Liver (tissue), 9 donors: Measurements from ENCODE around the gene ADRM1. TPM values are rescaled to one million over a fixed set of nuclear protein-coding genes. Genes with fewer than 3 reads are reported as not detected.
A peak's percentile ranks its signal among the peaks of the same experiment; 100 is the strongest.

Experiments used
- DNase-seq: peaks from one replicate; pipeline ENCODE4 v3.0.0-alpha.2; 2017; ENCODE audit warnings: low spot score
- H3K27ac ChIP-seq, 2 donors: one replicate each; pipeline ENCODE4 v1.7.0; 2013; ENCODE audit warnings: inconsistent platforms in 2 of 2, low read length in 2 of 2, control low read depth in 1 of 2, low read depth in 1 of 2, mild to moderate bottlenecking in 1 of 2
- H3K27me3 ChIP-seq, 4 donors: one replicate each; pipeline versions ENCODE4 v1.6.1 to v1.7.0; 2013; ENCODE audit warnings: low read length in 3 of 4, inconsistent platforms in 1 of 4, mild to moderate bottlenecking in 1 of 4, moderate library complexity in 1 of 4; ENCODE audit not compliant: control insufficient read depth in 4 of 4, insufficient read depth in 4 of 4
- H3K36me3 ChIP-seq, 4 donors: one replicate each; pipeline versions ENCODE4 v1.6.1 to v1.7.0; 2013; ENCODE audit warnings: low read length in 3 of 4, mild to moderate bottlenecking in 3 of 4, low read depth in 1 of 4, moderate library complexity in 1 of 4; ENCODE audit not compliant: control insufficient read depth in 4 of 4, insufficient read depth in 3 of 4
- H3K4me1 ChIP-seq, 4 donors: one replicate each; pipeline versions ENCODE4 v1.6.1 to v1.7.0; 2013; ENCODE audit warnings: low read length in 3 of 4, mild to moderate bottlenecking in 3 of 4, moderate library complexity in 1 of 4; ENCODE audit not compliant: control insufficient read depth in 4 of 4, insufficient read depth in 4 of 4
- H3K4me3 ChIP-seq, 3 donors: one replicate each; pipeline versions ENCODE4 v1.6.1 to v1.7.0; 2013; ENCODE audit warnings: low read length in 3 of 3, control low read depth in 1 of 3, low read depth in 1 of 3, mild to moderate bottlenecking in 1 of 3
- H3K9ac ChIP-seq, 2 donors: one replicate each; pipeline ENCODE4 v1.7.0; 2013; ENCODE audit warnings: low read length in 2 of 2, mild to moderate bottlenecking in 2 of 2, moderate library complexity in 2 of 2, control low read depth in 1 of 2, low read depth in 1 of 2
- H3K9me3 ChIP-seq, 4 donors: one replicate each; pipeline versions ENCODE4 v1.6.1 to v1.7.0; 2013; ENCODE audit warnings: low read length in 3 of 4; ENCODE audit not compliant: control insufficient read depth in 4 of 4
- EGR1 ChIP-seq, 2 donors: IDR thresholded peaks; 2 replicates each; pipeline ENCODE4 v1.6.1; 2016 to 2018; ENCODE audit warnings: antibody characterized with exemption in 2 of 2, low read depth in 2 of 2
- FOXA1 ChIP-seq: IDR thresholded peaks from 2 replicates; pipeline ENCODE4 v1.6.1; 2016; ENCODE audit warnings: antibody characterized with exemption
- FOXA2 ChIP-seq: IDR thresholded peaks from 2 replicates; pipeline ENCODE4 v1.6.1; 2016; ENCODE audit warnings: antibody characterized with exemption
- GABPA ChIP-seq, 2 donors: IDR thresholded peaks in 1 of 2; conservative IDR thresholded peaks in 1 of 2; 2 replicates each; pipeline ENCODE4 v1.6.1; 2016; ENCODE audit warnings: antibody characterized with exemption in 2 of 2, mild to moderate bottlenecking in 1 of 2, moderate library complexity in 1 of 2
- HNF4A ChIP-seq, 2 donors: conservative IDR thresholded peaks; 2 replicates each; pipeline ENCODE4 v1.6.1; 2016; ENCODE audit warnings: antibody characterized with exemption in 2 of 2, mild to moderate bottlenecking in 2 of 2
- HNF4G ChIP-seq: IDR thresholded peaks from 2 replicates; pipeline ENCODE4 v1.6.1; 2016; ENCODE audit warnings: antibody characterized with exemption
- JUND ChIP-seq, 2 donors: IDR thresholded peaks; 2 replicates each; pipeline ENCODE4 v1.6.1; 2016; ENCODE audit warnings: antibody characterized with exemption in 2 of 2
- NR2F2 ChIP-seq: IDR thresholded peaks from 2 replicates; pipeline ENCODE4 v1.6.1; 2016; ENCODE audit warnings: antibody characterized with exemption
- RAD21 ChIP-seq, 2 donors: IDR thresholded peaks; 2 replicates each; pipeline ENCODE4 v1.6.1; 2016; ENCODE audit warnings: antibody characterized with exemption in 2 of 2, mild to moderate bottlenecking in 2 of 2
- RXRA ChIP-seq, 2 donors: IDR thresholded peaks; 2 replicates each; pipeline ENCODE4 v1.6.1; 2017 to 2018; ENCODE audit warnings: antibody characterized with exemption in 2 of 2, mild to moderate bottlenecking in 1 of 2
- SP1 ChIP-seq: IDR thresholded peaks from 2 replicates; pipeline ENCODE4 v1.6.1; 2018; ENCODE audit warnings: antibody characterized with exemption, mild to moderate bottlenecking
- TAF1 ChIP-seq: conservative IDR thresholded peaks from 2 replicates; pipeline ENCODE4 v1.6.1; 2016; ENCODE audit warnings: antibody characterized with exemption, mild to moderate bottlenecking
- WGBS: extraction: QIAGEN DNeasy Blood & Tissue Kit; methylation state at CpG from one replicate; pipeline ENCODE4 v1.1.7; 2013; 5-methylcytosine and 5-hydroxymethylcytosine counted together
- polyA plus RNA-seq, 2 donors: library from polyadenylated mRNA; stranded (reverse) in 1 of 2; unstranded in 1 of 2; fragments of 200-250 nt in 1 of 2; fragments of >200 nt in 1 of 2; fragmentation: Nextera tagmentation in 1 of 2; extraction: Ambion mirVana in 1 of 2; gene quantifications; one replicate each; pipeline versions ENCODE4 v1.2.1 to v1.2.3, GENCODE V29; 2013 to 2015
- total RNA-seq, 2 donors: library from RNA; depleted of rRNA; stranded (reverse); fragments of >200 nt; gene quantifications; one replicate each; pipeline ENCODE4 v1.2.3, GENCODE V29; 2014
- TF ChIP-seq, protein P1 (sequence below): IDR thresholded peaks from 2 replicates; pipeline ENCODE4 v1.6.1; 2016; ENCODE audit warnings: antibody characterized with exemption
- TF ChIP-seq, protein P2 (sequence below): fragments of 150-350 bp; IDR thresholded peaks from 2 replicates; pipeline ENCODE4 v1.5.1; 2017; ENCODE audit warnings: improper control_type of control experiment, low read depth, low read length; ENCODE audit not compliant: missing input control
- TF ChIP-seq, protein P3 (sequence below): IDR thresholded peaks from 2 replicates; pipeline ENCODE4 v1.6.1; 2016; ENCODE audit warnings: antibody characterized with exemption
- TF ChIP-seq, protein P4 (sequence below): IDR thresholded peaks from 2 replicates; pipeline ENCODE4 v1.6.1; 2016; ENCODE audit warnings: antibody characterized with exemption
- TF ChIP-seq, protein P5 (sequence below): IDR thresholded peaks from 2 replicates; pipeline ENCODE4 v1.6.1; 2016; ENCODE audit warnings: antibody characterized with exemption, mild to moderate bottlenecking
- donor health status: healthy.
- donor health status: healthy.
- donor health status: healthy.
- donor health status: healthy.
- donor health status: healthy.

The ADRM1 gene
- total and polyA plus RNA-seq, 4 donors, result 45.3 to 91.0 (median 77.3) TPM

DNA sequence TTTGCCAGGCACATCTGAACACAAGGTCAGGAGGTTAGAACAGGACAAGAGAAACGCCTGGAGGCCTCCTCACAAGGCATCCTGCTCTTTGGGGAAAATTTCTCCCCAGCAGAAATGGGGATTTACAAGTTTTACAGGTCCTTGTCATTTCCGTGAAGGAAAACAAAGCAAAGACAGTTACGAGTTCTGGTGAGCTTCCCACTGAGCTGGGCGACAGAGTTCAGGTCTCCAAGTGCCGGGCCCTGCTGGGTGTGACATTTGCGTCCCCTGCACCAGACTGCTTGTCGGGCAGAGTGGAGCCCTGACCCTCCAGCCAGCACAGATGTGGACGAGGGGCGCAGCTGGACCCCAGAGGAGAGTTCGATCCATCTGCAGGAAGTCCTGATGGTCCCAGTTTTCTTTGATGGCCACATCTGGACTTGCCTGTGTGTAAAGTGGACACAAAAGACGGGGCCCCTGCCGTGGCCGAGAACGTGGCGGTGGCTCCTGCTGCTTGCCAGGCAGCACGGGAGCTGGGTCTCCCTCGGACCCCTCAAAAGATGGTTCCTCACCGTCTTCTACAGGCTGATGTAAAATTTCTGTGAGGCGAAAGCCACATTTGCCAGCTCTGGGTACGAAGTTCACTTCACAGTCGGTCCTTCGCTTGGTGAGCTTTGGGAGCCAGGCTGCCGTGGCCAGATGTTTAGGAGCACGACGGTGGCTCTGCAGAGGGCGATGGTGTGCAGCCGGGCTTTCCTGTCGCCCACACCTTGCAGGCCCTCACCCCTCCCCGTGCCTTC is 5.2 kb upstream of the ADRM1 start:
- Histone ChIP-seq H3K4me1 (peaks cover 8 to 29% (median 23%) of the 10 kb centered on the region in 4 donors), H3K27ac (peak overlapping the region; percentile 33 to 36), H3K4me3 (no peak overlapping the region), H3K9ac (no peak overlapping the region), H3K36me3 (peaks cover 10 to 26% (median 17%) of the 10 kb centered on the region in 4 donors), H3K27me3 (no peaks in the 10 kb centered on the region), H3K9me3 (no peaks in the 10 kb centered on the region)
- no peak for DNase-seq
- TF ChIP-seq GABPA (IDR thresholded peaks at IDR 0.05 in 1 of 2, conservative IDR thresholded peaks at IDR 0.05 in 1 of 2) (no peak), HNF4A (conservative IDR thresholded peaks at IDR 0.05) (peak; percentile 72 to 73), EGR1 (IDR thresholded peaks at IDR 0.05; ENCODE audit: low read depth in 2 of 2) (no peak), RAD21 (IDR thresholded peaks at IDR 0.05) (peak; percentile 20 to 28), FOXA1 (peak; percentile 14), NR2F2 (peak; percentile 87), SP1 (peak; percentile 31), JUND (IDR thresholded peaks at IDR 0.05) (no peak), HNF4G (peak; percentile 49)
- TF ChIP-seq, protein P1, sequence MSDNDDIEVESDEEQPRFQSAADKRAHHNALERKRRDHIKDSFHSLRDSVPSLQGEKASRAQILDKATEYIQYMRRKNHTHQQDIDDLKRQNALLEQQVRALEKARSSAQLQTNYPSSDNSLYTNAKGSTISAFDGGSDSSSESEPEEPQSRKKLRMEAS, result peak; percentile 35
- TF ChIP-seq, protein P2, sequence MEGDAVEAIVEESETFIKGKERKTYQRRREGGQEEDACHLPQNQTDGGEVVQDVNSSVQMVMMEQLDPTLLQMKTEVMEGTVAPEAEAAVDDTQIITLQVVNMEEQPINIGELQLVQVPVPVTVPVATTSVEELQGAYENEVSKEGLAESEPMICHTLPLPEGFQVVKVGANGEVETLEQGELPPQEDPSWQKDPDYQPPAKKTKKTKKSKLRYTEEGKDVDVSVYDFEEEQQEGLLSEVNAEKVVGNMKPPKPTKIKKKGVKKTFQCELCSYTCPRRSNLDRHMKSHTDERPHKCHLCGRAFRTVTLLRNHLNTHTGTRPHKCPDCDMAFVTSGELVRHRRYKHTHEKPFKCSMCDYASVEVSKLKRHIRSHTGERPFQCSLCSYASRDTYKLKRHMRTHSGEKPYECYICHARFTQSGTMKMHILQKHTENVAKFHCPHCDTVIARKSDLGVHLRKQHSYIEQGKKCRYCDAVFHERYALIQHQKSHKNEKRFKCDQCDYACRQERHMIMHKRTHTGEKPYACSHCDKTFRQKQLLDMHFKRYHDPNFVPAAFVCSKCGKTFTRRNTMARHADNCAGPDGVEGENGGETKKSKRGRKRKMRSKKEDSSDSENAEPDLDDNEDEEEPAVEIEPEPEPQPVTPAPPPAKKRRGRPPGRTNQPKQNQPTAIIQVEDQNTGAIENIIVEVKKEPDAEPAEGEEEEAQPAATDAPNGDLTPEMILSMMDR, result no peak
- TF ChIP-seq, protein P3, sequence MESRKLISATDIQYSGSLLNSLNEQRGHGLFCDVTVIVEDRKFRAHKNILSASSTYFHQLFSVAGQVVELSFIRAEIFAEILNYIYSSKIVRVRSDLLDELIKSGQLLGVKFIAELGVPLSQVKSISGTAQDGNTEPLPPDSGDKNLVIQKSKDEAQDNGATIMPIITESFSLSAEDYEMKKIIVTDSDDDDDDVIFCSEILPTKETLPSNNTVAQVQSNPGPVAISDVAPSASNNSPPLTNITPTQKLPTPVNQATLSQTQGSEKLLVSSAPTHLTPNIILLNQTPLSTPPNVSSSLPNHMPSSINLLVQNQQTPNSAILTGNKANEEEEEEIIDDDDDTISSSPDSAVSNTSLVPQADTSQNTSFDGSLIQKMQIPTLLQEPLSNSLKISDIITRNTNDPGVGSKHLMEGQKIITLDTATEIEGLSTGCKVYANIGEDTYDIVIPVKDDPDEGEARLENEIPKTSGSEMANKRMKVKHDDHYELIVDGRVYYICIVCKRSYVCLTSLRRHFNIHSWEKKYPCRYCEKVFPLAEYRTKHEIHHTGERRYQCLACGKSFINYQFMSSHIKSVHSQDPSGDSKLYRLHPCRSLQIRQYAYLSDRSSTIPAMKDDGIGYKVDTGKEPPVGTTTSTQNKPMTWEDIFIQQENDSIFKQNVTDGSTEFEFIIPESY, result no peak
- 63% methylated on average over 29 of the region's 29 CpGs for WGBS

DNA sequence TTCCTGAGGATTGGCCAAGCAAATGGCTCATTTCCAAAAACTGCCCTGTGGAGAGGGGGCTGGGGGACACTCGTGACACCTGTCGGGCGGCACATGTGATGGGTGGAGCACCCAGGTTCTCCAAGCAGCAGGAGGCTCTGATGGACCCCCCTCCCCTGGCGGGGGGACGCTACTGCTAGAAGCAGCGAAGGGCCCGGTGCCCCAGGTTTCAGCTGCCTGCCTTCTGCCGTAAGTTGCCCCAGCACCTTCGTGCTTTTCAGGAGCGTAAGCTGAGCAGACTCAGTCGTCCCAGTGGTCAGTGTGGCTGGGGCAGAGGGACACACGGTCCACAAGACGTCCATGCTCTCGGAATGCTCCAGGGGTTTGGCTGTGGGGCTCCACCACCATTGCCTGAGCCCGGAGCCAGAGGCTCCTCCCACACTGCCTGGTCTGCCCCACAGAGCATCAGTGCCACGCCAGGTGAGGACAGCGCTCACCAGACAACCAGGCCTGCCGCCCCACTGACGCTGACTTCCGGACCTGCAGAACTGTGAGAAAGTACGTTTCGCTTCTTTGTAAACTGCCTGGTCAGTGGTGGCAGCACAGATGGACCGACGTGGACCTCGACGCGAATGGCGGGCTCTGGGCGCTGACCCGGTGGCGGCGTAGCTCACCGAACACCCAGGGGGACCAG is 4.1 kb upstream of the ADRM1 start:
- Histone ChIP-seq H3K4me3 (no peak overlapping the region), H3K27ac (no peak overlapping the region), H3K9ac (no peak overlapping the region), H3K36me3 (peaks cover 6 to 20% (median 12%) of the 10 kb centered on the region in 4 donors), H3K27me3 (no peaks in the 10 kb centered on the region), H3K9me3 (no peaks in the 10 kb centered on the region), H3K4me1 (peaks cover 8 to 33% (median 24%) of the 10 kb centered on the region in 4 donors)
- WGBS, result 92% methylated on average over 33 of the region's 33 CpGs
- TF ChIP-seq, protein P2, result no peak
- TF ChIP-seq TAF1 (no peak), RAD21 (IDR thresholded peaks at IDR 0.05) (no peak), FOXA2 (no peak), RXRA (IDR thresholded peaks at IDR 0.05) (no peak), EGR1 (IDR thresholded peaks at IDR 0.05; ENCODE audit: low read depth in 2 of 2) (no peak), JUND (IDR thresholded peaks at IDR 0.05) (no peak), GABPA (IDR thresholded peaks at IDR 0.05 in 1 of 2, conservative IDR thresholded peaks at IDR 0.05 in 1 of 2) (no peak), HNF4G (no peak), NR2F2 (no peak), HNF4A (conservative IDR thresholded peaks at IDR 0.05) (no peak)
- TF ChIP-seq, protein P4, sequence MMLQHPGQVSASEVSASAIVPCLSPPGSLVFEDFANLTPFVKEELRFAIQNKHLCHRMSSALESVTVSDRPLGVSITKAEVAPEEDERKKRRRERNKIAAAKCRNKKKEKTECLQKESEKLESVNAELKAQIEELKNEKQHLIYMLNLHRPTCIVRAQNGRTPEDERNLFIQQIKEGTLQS, result no peak
- TF ChIP-seq, protein P5, sequence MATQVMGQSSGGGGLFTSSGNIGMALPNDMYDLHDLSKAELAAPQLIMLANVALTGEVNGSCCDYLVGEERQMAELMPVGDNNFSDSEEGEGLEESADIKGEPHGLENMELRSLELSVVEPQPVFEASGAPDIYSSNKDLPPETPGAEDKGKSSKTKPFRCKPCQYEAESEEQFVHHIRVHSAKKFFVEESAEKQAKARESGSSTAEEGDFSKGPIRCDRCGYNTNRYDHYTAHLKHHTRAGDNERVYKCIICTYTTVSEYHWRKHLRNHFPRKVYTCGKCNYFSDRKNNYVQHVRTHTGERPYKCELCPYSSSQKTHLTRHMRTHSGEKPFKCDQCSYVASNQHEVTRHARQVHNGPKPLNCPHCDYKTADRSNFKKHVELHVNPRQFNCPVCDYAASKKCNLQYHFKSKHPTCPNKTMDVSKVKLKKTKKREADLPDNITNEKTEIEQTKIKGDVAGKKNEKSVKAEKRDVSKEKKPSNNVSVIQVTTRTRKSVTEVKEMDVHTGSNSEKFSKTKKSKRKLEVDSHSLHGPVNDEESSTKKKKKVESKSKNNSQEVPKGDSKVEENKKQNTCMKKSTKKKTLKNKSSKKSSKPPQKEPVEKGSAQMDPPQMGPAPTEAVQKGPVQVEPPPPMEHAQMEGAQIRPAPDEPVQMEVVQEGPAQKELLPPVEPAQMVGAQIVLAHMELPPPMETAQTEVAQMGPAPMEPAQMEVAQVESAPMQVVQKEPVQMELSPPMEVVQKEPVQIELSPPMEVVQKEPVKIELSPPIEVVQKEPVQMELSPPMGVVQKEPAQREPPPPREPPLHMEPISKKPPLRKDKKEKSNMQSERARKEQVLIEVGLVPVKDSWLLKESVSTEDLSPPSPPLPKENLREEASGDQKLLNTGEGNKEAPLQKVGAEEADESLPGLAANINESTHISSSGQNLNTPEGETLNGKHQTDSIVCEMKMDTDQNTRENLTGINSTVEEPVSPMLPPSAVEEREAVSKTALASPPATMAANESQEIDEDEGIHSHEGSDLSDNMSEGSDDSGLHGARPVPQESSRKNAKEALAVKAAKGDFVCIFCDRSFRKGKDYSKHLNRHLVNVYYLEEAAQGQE, result no peak
- TF ChIP-seq, protein P1, result no peak
- no peak for DNase-seq
